AG04450 (cell line): Measurements from ENCODE around the gene MAGI2. TPM values are rescaled to one million over a fixed set of nuclear protein-coding genes. Genes with fewer than 3 reads are reported as not detected.

Experiments used
- CTCF ChIA-PET: fragments of 300-600, 350-600 bp; formaldehyde crosslinking; extraction: SDS; loops from one replicate; lab custom pipeline; 2022; ENCODE audit warnings: antibody characterized with exemption, inconsistent platforms; lab: Charles Lee
- POLR2A ChIA-PET: fragments of 350-600 bp; formaldehyde crosslinking; extraction: SDS; loops from one replicate; lab custom pipeline; 2021; ENCODE audit warnings: antibody characterized with exemption, inconsistent platforms; lab: Yijun Ruan, JAX
- DNase-seq: peaks from one replicate; pipeline ENCODE4 v3.0.0-alpha.2; 2011; ENCODE audit warnings: low read depth, low spot score
- H3K27ac ChIP-seq: one replicate; pipeline ENCODE4 v1.5.1; 2012; ENCODE audit warnings: low read depth, low read length, control low read depth
- H3K27me3 ChIP-seq: one replicate; pipeline ENCODE4 v1.6.0; 2012; ENCODE audit warnings: low read length; ENCODE audit not compliant: control insufficient read depth, insufficient read depth
- H3K4me3 ChIP-seq: 2 replicates; pipeline ENCODE4 v1.5.1; 2011; ENCODE audit warnings: mild to moderate bottlenecking, low read depth, low read length, control low read depth
- H3K9me3 ChIP-seq: 2 replicates; pipeline ENCODE4 v1.5.1; 2012; ENCODE audit warnings: low read length; ENCODE audit not compliant: control insufficient read depth, insufficient read depth
- CTCF ChIP-seq: IDR thresholded peaks from 2 replicates; pipeline ENCODE4 v1.5.1; 2011; ENCODE audit warnings: low read depth, low read length, control low read depth, inconsistent platforms
- polyA plus RNA-seq: library from polyadenylated mRNA; depleted of rRNA; stranded (reverse); fragments of >200 nt; gene quantifications from 2 replicates; pipeline ENCODE4 v1.2.3, GENCODE V29; 2011

MAGI2 gene
- polyA plus RNA-seq, 1 experiment, result 2.3 TPM

DNA sequence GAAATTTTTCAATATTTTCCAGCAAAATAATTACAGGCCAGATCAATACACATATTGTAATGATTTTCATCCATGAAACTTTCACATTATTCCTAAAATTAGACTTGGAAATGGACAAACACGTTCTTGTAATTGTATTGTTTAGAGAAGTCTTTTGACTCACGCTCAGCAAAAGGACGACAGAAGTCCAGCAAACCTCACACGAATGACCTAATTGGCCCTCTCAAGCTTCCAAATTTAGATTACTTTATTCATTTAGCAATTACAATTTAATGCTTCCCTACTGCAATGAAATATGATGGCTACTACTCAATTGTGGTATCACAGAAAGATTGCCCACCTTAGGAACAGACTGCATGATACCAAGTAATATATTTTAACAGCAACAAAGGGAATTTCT, 702.2 kb downstream of the MAGI2 start:
- Histone ChIP-seq H3K27ac (no peak overlapping the region), H3K9me3 (peaks cover 4% of the 10 kb centered on the region), H3K27me3 (no peaks in the 10 kb centered on the region), H3K4me3 (no peak overlapping the region)
- no peak for DNase-seq
- ChIA-PET POLR2A (no interaction called here), CTCF (no interaction called here)
- no peak for TF ChIP-seq CTCF

- ChIA-PET POLR2A (no interaction called here), CTCF (no interaction called here)
- TF ChIP-seq CTCF, result no peak
- no peak for DNase-seq
- Histone ChIP-seq H3K9me3 (peaks cover 4% of the 10 kb centered on the region), H3K4me3 (no peak overlapping the region), H3K27me3 (no peaks in the 10 kb centered on the region), H3K27ac (no peak overlapping the region)
Measured at GRCh38 chr7:78749052-78749746, 704.3 kb downstream of the MAGI2 start.

- H3K27ac ChIP-seq, result no peak overlapping the region
- CTCF ChIA-PET, result no interaction called here
- no peaks in the 10 kb centered on the region for H3K27me3 ChIP-seq
- no peaks in the 10 kb centered on the region for H3K9me3 ChIP-seq
- no peak for DNase-seq
- H3K4me3 ChIP-seq, result no peak overlapping the region
- no peak for TF ChIP-seq CTCF
- POLR2A ChIA-PET, result no interaction called here
Measured at GRCh38 chr7:78747592-78747991, 705.9 kb downstream of the MAGI2 start.

DNA sequence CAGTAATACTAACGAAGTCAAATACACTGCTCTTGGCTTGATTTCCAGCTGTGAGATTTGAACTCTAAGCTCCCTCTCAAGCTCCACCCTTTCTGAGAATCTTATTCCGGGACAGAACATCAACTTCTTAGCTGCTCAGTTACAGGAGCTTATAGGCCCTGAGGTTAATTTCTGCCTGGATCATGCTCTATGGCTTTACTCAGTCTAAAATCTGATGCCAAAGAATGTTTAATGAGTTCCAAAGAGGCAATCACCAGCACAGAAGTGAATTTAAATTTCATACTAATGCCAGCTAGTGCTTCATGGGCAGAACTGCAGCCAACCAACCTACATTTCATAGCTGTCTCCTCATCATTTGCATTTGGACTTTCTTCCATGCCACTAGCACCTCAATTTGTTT, 707.2 kb downstream of the MAGI2 start:
- no peak overlapping the region for H3K4me3 ChIP-seq
- ChIA-PET CTCF (no interaction called here), POLR2A (no interaction called here)
- TF ChIP-seq CTCF, result no peak
- no peak for DNase-seq
- no peak overlapping the region for H3K27ac ChIP-seq
- H3K27me3 ChIP-seq, result no peaks in the 10 kb centered on the region
- H3K9me3 ChIP-seq, result no peaks in the 10 kb centered on the region

GRCh38 chr7:78742694-78743093, 710.8 kb downstream of the MAGI2 start:
- Histone ChIP-seq H3K9me3 (no peaks in the 10 kb centered on the region), H3K27me3 (no peaks in the 10 kb centered on the region), H3K4me3 (no peak overlapping the region), H3K27ac (no peak overlapping the region)
- ChIA-PET CTCF (no interaction called here), POLR2A (no interaction called here)
- DNase-seq, result no peak
- TF ChIP-seq CTCF, result no peak
